OCI-LY1 (cell line): ENCODE data around the gene PRUNE2.

Source experiments
- CTCF ChIP-seq: fragments of 200-600 bp; sonication (generic), shearing (Covaris generic); IDR thresholded peaks from 2 replicates; pipeline ENCODE4 v1.5.1; 2017; ENCODE audit warnings: mild to moderate bottlenecking, antibody characterized with exemption, low read length, moderate library complexity, mixed read lengths
- EZH2 ChIP-seq: fragments of 200-600 bp; sonication (generic), shearing (Covaris generic); IDR thresholded peaks from 2 replicates; pipeline ENCODE4 v1.8.0; 2017; ENCODE audit warnings: borderline replicate concordance, mixed run types, mild to moderate bottlenecking, antibody characterized with exemption, low read length, moderate library complexity, mixed read lengths

GRCh38 chr9:76690973-76691370 is 214.9 kb downstream of the PRUNE2 start:
- TF ChIP-seq CTCF (no peak), EZH2 (no peak)
